Left lung (tissue), 10 donors: ENCODE measurements around the gene TMEM140. TPM values are rescaled to one million over a fixed set of nuclear protein-coding genes. Genes with fewer than 3 reads are reported as not detected.

Source experiments
- ATAC-seq: fragments of 200-7000 bp; cut with Tn5 transposase; one replicate; pipeline ENCODE4 v1.9.1; 2020; ENCODE audit warnings: moderate library complexity
- DNase-seq, 4 donors: peaks; one replicate each; pipeline ENCODE4 v3.0.0-alpha.2; 2013 to 2020
- H3K27ac ChIP-seq, 2 donors: fragments of 200-600 bp; sonication (generic) in 1 of 2; one replicate each; pipeline versions ENCODE4 v1.5.0 to v1.8.0; 2020 to 2021
- H3K27me3 ChIP-seq, 2 donors: fragments of 200-600 bp; sonication (generic) in 1 of 2; one replicate each; pipeline versions ENCODE4 v1.5.0 to v1.8.0; 2020 to 2021
- H3K36me3 ChIP-seq, 2 donors: fragments of 200-600 bp; sonication (generic) in 1 of 2; one replicate each; pipeline versions ENCODE4 v1.5.0 to v1.8.0; 2020 to 2021
- H3K4me1 ChIP-seq, 2 donors: fragments of 200-600 bp; one replicate each; pipeline ENCODE4 v1.8.0; 2021
- H3K4me3 ChIP-seq, 2 donors: fragments of 200-600 bp; sonication (generic) in 1 of 2; one replicate each; pipeline versions ENCODE4 v1.5.0 to v1.8.0; 2020 to 2021; ENCODE audit warnings: mild to moderate bottlenecking in 1 of 2
- H3K9me3 ChIP-seq, 2 donors: fragments of 200-600 bp; sonication (generic) in 1 of 2; one replicate each; pipeline versions ENCODE4 v1.5.0 to v1.8.0; 2020 to 2021
- CTCF ChIP-seq, 2 donors: fragments of 200-600 bp; sonication (generic) in 1 of 2; IDR thresholded peaks; one replicate each; pipeline versions ENCODE4 v1.5.0 to v1.8.0; 2021; ENCODE audit warnings: antibody characterized with exemption in 2 of 2
- intact Hi-C, 2 donors: fragments of 100-400 bp; cut with DNase I; formaldehyde crosslinking; loops; one replicate each; pipeline versions ENCODE4 v1.11.2 to v1.14.2; 2022
- polyA plus RNA-seq, 6 donors: library from polyadenylated mRNA; unstranded; fragments of 120-200 nt; gene quantifications; one replicate each; pipeline ENCODE4 v1.2.1, GENCODE V29; 2013; ENCODE audit not compliant: insufficient read length in 6 of 6
- total RNA-seq, 2 donors: library from RNA; stranded (reverse); fragmentation: NEBNext Ultra II Directional; extraction: Animal tissue kit (Norgen Biotek cat#: 25700); gene quantifications; one replicate each; pipeline ENCODE4 v1.2.1, GENCODE V29; 2021
- donor health status: DM: no; HTN: yes; CAD: no.
- donor health status: DM: no; HTN: no; CAD: no.

Gene TMEM140
- total and polyA plus RNA-seq, 8 donors, result 17.7 to 25.4 (median 19.1) TPM

- Histone ChIP-seq H3K27me3 (no peaks in the 10 kb centered on the region), H3K27ac (no peak overlapping the region), H3K36me3 (peaks cover 0 to 8% of the 10 kb centered on the region in 2 donors), H3K4me3 (no peak overlapping the region), H3K9me3 (peaks cover 0 to 20% of the 10 kb centered on the region in 2 donors), H3K4me1 (peaks cover 3 to 7% of the 10 kb centered on the region in 2 donors)
- DNase-seq (no peak), ATAC-seq (no peak)
- intact Hi-C loops, result no loop called here
- no peak for TF ChIP-seq CTCF (IDR thresholded peaks at IDR 0.05)
Observed at GRCh38 chr7:135175931-135176330, 28.1 kb downstream of the TMEM140 start.

- peaks cover 6 to 32% of the 10 kb centered on the region in 2 donors for H3K9me3 ChIP-seq
Observed at GRCh38 chr7:135177028-135177696, 29.3 kb downstream of the TMEM140 start.

GRCh38 chr7:135178364-135178763 lies 30.5 kb downstream of the TMEM140 start:
- DNase-seq, result peak in 1 of 4 donors; percentile 60
- peak; percentile 79 for ATAC-seq
- Histone ChIP-seq H3K4me1 (no peaks in the 10 kb centered on the region), H3K27ac (no peak overlapping the region), H3K4me3 (no peak overlapping the region), H3K36me3 (peaks cover 0 to 30% of the 10 kb centered on the region in 2 donors), H3K27me3 (no peaks in the 10 kb centered on the region), H3K9me3 (peaks cover 7 to 44% of the 10 kb centered on the region in 2 donors)
- intact Hi-C loops, result no loop called here
- TF ChIP-seq CTCF (IDR thresholded peaks at IDR 0.05), result no peak

More at GRCh38 chr7:135177028-135177696, 29.3 kb downstream of the TMEM140 start:
- Histone ChIP-seq H3K36me3 (peaks cover 0 to 18% of the 10 kb centered on the region in 2 donors), H3K4me1 (no peaks in the 10 kb centered on the region), H3K27ac (no peak overlapping the region), H3K4me3 (no peak overlapping the region), H3K27me3 (no peaks in the 10 kb centered on the region)
- no peak for ATAC-seq
- DNase-seq, result no peak
- no peak for TF ChIP-seq CTCF (IDR thresholded peaks at IDR 0.05)
- intact Hi-C loops, result no loop called here

GRCh38 chr7:135179321-135179925 lies 31.6 kb downstream of the TMEM140 start:
- ATAC-seq, result peak; percentile 49

More at GRCh38 chr7:135179321-135179925, 31.6 kb downstream of the TMEM140 start:
- Histone ChIP-seq H3K27me3 (no peaks in the 10 kb centered on the region), H3K9me3 (peaks cover 7 to 52% of the 10 kb centered on the region in 2 donors), H3K27ac (no peak overlapping the region), H3K4me1 (no peaks in the 10 kb centered on the region), H3K36me3 (peaks cover 0 to 40% of the 10 kb centered on the region in 2 donors), H3K4me3 (no peak overlapping the region)
- DNase-seq, result no peak
- intact Hi-C loops, result no loop called here
- no peak for TF ChIP-seq CTCF (IDR thresholded peaks at IDR 0.05)
